OCI-LY7 (cell line): ENCODE data around the gene ANKRD26.

Experiments used
- CTCF ChIP-seq: fragments of 200-600 bp; sonication (generic); conservative IDR thresholded peaks from 2 replicates; pipeline ENCODE4 v1.5.1; 2014; ENCODE audit warnings: mild to moderate bottlenecking, antibody characterized with exemption, low read length, moderate library complexity, mixed read lengths
- EZH2phosphoT487 ChIP-seq: fragments of 200-600 bp; sonication (generic); IDR thresholded peaks from 2 replicates; pipeline ENCODE4 v1.6.1; 2018; ENCODE audit warnings: low read depth, borderline replicate concordance, mild to moderate bottlenecking, mixed run types, antibody characterized with exemption, low read length, moderate library complexity, mixed read lengths

- TF ChIP-seq EZH2phosphoT487 = no peak
- TF ChIP-seq CTCF = no peak
Observed at GRCh38 chr10:27138277-27138676, 38.0 kb upstream of the ANKRD26 start.
